HUDEP-2 (cell line): ENCODE data around the gene MCOLN1.
"Not testable (repeated sequence)": the region's sequence is repeated elsewhere in the genome, so short reads cannot be mapped to it uniquely, and the experiment has no call there.

Source experiments
- DNase-seq, 76 experiments: peaks; one replicate each; lab custom pipeline; 2025; ENCODE audit not compliant: unreplicated experiment in 76 of 76; lab: John Stamatoyannopoulos, UW

Gene MCOLN1

DNA sequence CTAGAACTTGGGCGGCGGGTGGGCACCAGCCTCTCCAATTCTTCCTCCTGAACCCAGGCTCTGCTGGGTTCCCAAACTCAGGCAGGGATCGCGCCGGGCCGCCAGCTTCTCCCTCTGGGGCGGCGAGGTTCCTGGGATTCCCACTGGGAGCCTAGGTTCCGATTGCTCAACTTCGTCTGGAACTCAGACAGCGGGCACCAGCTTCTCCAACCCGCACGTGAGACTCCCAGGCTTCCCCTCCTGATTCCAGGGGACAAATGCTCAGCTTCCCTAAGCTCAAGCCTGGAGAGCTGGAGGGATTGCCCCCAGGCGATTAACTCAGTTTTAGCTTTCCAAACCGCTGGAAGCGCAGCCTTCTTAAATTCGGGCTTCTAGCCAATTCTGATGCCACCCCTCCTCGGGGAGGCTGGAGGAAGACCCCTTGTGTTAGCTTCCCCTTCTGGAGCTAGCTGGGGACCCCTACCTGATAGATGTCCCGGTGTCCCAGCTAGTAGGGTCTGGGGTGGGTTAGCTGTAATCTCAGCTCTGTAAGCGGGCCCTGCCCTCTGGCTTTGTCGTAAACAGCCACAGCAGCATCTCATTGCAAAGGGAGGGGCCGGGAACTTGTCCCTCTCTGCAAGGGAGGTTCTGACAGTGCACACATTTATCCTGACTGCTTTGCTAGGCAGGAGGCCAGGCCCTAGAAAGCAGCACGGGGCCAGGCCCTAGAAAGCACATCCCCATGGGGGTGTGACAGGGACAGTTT lies 671 bp downstream of the MCOLN1 start:
- peak in 65 of 76 experiments; percentile 19 to 79 (median 56) for DNase-seq

DNA sequence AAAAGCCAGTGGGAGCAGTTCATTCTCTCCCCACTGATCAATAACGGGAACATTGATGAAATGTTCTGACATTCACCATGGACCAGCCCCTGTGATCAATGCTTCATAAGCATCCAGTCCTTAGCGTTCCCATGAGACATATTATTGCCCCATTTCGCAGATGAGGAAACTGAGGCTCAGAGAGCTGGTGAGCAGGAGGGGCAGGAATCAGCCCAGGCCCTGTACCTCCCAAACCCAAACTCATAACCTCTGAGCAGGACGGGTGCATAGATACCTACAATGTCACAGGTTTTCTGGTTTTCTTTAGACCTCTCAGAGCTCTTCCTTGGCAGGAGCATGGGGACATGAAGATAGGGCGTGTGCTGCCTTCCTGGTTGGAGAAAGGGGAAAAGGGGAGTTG lies 2.1 kb downstream of the MCOLN1 start:
- DNase-seq: no peak

DNA sequence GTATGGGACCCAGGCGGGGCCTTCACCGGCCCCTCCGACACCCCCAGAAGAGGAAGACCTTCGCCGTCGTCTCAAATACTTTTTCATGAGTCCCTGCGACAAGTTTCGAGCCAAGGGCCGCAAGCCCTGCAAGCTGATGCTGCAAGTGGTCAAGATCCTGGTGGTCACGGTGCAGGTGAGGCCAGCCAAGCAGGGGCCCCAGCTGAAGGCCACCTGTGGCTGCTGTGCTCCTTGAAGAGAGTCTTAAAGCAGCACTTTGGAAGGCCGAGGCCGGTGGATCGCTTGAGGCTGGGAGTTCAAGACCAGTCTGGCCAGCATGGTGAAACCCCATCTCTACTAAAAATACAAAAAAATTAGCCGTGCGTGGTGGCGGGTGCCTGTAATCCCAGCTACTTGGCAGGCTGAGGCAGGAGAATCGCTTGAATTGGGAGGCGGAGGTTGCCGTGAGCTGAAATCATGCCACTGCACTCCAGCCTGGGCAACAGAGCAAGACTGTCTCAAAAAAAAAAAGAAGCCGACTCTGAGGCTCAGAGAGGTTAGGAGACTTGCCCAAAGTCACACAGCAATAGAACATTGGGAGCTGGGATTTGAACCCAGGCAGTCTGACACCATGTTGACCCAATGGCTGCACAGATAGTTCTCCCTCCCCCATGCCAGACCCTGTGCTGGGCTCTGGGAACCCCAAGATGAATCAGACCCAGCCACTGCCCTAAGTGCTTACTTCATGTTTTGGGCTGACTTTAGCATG lies 2.7 kb downstream of the MCOLN1 start:
- DNase-seq: no peak

DNA sequence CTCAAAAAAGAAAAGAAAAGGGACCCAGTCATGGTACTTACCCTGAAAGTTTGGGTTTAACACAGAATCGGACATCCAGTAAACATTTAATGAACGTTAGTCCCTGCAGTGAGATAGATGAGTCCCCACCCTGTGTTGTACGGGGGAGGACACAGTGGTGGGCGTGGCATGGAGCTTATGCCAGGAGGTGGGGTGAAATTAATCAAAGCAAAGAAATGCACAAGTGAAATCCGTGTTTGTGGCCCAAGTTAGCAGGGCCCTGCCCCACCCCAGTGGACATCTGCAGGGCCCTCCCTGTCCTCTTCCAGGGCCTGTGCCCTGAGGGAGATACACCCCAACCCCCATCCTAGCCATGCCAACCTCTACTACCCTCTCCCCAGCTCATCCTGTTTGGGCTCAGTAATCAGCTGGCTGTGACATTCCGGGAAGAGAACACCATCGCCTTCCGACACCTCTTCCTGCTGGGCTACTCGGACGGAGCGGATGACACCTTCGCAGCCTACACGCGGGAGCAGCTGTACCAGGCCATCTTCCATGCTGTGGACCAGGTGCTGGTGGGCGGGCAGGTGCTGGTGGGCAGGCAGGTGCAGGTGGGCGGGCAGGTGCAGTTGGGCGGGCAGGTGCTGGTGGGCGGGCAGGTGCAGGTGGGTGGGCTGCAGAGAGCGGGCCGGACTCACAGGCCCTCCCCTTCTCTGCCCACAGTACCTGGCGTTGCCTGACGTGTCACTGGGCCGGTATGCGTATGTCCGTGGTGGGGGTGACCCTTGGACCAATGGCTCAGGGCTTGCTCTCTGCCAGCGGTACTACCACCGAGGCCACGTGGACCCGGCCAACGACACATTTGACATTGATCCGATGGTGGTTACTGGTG lies 3.9 kb downstream of the MCOLN1 start:
- peak in 62 of 76 experiments; percentile 12 to 74 (median 48) for DNase-seq

DNA sequence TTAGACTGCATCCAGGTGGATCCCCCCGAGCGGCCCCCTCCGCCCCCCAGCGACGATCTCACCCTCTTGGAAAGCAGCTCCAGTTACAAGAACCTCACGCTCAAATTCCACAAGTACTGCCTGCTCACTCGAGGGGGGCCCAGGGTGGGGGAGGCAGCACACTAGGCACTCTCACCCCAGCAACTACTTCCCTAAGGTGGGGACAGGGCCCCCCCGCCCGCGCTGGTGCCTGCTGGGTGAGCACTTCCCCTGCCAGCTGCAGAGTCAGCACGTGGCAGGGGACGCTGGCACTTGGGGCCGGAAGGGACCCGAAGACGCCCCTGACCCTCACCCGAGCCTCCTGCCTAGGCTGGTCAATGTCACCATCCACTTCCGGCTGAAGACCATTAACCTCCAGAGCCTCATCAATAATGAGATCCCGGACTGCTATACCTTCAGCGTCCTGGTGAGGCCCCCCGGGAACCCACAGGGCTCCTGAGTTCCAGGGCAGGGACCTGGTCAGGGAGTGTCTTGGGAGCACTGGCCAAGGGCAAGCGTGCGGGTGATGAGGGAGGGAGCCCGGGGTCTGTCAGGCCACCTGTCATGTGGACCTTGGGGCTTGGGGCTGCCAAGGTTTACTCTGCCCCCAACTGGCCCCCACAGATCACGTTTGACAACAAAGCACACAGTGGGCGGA lies 5.2 kb downstream of the MCOLN1 start:
- DNase-seq: no peak

DNA sequence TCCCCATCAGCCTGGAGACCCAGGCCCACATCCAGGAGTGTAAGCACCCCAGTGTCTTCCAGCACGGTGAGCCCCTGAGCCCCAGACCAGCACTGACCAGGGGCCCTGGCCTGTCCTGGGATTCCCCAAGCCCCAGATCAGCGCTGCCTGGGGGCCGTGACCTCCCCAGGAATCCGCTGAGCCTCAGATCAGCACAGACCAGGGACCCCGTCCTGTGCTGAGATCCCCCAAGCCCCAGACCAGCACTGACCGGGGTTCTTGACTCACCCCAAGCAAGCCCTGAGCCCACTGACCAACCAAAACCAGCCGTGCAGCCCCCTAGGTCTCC lies 5.7 kb downstream of the MCOLN1 start:
- no peak for DNase-seq

DNA sequence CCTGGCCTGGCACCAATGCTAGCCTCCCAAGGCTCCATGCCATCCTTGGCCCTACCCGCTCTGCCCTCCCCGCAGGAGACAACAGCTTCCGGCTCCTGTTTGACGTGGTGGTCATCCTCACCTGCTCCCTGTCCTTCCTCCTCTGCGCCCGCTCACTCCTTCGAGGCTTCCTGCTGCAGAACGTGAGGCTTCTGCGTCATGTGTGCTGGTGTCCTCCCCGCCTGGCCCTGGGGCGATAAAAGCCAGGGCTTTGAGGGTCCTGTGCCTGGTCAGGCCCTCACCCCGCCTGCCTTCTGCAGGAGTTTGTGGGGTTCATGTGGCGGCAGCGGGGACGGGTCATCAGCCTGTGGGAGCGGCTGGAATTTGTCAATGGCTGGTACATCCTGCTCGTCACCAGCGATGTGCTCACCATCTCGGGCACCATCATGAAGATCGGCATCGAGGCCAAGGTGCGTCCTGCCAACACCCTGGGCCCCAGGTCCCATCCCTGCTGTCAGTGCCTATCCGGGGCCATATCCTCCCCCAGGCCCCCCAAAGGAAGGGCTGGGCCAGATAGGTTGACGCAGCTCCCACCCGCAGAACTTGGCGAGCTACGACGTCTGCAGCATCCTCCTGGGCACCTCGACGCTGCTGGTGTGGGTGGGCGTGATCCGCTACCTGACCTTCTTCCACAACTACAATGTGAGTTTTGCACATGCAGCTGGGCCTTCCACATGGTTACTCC lies 6.3 kb downstream of the MCOLN1 start:
- no peak for DNase-seq

DNA sequence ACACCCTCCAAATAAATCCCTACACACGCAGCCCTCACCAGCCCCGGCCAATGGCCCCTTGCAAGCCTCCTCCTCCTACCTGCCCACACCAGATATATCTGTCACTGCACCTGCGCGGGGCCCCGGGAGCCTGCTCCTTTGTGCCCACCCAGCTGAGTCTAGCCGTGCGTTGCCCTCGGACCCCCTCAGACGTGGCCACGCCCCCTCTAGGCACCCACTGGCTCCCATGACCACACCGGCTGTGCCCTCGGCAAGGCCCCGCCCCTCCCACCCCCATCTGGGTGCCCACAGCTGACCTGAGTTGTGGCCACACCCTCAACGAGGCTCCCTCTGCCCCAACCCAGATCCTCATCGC lies 6.8 kb downstream of the MCOLN1 start:
- no peak for DNase-seq

DNA sequence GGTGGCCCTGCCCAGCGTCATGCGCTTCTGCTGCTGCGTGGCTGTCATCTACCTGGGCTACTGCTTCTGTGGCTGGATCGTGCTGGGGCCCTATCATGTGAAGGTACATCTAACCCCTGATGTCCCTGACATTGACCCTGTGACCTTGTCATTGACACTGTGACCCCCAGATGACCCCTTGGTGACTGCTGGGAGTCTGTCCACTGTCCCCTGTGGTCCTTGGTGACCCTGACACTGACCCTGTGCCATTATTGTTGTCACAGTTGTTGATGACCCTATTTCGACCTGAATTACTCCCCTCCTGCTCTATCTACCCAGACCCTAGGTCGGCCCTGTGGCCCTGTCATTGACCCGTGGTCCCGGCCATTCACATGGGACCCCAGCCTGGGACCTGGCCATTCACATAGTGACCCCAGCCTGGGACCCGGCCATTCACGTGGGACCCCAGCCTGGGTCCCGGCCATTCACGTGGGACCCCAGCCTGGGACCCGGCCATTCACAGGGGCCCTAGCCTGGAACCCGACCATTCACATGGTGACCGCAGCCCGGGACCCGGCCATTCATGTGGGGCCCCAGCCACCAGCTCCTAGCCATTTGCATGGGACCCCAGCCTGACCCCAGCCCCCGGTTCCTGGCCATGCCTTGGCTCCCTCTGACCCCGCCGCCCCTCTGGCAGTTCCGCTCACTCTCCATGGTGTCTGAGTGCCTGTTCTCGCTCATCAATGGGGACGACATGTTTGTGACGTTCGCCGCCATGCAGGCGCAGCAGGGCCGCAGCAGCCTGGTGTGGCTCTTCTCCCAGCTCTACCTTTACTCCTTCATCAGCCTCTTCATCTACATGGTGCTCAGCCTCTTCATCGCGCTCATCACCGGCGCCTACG lies 7.4 kb downstream of the MCOLN1 start:
- no peak for DNase-seq

DNA sequence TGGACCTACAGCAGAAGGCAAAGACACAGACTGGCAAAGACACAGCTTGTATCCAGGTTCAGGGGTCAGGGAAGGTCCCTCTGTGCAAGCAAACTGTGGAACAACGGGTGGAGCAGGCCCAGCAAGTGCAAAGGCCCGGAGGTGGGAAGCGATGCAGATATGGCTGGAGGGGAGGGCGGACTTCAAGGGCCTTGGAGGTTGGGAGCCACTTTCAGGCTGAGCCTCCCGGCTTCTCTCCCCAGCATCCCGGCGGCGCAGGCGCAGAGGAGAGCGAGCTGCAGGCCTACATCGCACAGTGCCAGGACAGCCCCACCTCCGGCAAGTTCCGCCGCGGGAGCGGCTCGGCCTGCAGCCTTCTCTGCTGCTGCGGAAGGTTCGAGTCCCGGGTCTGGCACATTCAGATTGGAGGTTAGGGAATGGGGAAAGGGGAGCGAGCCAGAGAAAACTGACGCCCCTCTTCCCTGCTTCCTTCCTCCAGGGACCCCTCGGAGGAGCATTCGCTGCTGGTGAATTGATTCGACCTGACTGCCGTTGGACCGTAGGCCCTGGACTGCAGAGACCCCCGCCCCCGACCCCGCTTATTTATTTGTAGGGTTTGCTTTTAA lies 11.0 kb downstream of the MCOLN1 start:
- DNase-seq: no peak

DNA sequence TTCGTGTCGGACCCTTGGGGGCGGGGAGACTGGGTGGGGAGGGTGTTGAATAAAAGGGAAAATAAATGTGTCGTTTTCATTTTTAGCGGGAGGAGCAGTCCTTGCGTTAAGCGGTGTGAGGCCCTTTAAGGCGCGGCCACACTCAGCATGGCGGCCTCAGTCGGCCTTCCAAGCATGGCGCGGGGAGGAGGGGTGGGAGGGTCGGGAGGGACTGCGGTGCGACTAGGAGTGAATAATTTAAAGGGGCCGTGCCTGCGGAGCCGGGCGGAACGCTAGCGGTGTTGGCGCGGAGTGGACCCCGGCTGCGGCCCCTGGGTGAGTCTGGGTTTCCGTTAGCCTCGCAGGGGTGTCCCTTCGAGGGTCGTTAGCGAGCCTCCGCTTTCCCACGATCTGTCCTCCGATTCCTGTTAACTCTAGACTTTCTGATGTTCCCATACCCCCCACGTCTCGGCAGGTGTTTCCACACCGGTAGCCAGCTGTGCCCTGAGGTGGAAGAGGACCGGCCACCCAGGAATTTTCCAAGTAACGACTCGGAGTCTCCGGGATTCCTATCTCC lies 11.6 kb downstream of the MCOLN1 start:
- DNase-seq: peak in 66 of 76 experiments; percentile 19 to 88 (median 69)

DNA sequence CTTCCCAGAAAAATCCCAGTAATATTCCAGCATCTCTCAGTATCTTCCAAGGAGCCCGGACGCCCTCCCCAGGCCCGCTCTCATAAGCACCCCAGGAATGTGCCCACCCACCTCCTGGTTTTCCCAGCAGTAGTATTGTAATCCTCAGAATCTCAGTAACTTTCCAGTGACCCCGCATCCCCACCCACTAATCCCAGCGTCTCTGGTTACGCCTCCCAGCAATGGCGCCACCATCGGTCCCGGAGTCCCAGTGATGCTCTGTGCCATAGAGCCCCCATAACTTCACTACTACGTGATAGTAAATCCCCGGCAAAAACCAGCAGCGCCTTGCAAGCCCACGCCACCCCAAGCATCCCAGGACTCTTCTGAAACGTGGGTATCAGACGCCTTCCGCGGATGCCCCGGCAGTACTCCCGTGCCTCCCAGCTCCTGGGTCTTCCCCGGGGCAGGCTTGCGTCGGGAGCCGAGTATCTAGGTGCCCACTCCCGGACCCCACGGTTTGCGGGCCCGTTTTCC lies 12.2 kb downstream of the MCOLN1 start:
- DNase-seq: peak in 5 of 76 experiments; percentile 14 to 24 (median 18)

DNA sequence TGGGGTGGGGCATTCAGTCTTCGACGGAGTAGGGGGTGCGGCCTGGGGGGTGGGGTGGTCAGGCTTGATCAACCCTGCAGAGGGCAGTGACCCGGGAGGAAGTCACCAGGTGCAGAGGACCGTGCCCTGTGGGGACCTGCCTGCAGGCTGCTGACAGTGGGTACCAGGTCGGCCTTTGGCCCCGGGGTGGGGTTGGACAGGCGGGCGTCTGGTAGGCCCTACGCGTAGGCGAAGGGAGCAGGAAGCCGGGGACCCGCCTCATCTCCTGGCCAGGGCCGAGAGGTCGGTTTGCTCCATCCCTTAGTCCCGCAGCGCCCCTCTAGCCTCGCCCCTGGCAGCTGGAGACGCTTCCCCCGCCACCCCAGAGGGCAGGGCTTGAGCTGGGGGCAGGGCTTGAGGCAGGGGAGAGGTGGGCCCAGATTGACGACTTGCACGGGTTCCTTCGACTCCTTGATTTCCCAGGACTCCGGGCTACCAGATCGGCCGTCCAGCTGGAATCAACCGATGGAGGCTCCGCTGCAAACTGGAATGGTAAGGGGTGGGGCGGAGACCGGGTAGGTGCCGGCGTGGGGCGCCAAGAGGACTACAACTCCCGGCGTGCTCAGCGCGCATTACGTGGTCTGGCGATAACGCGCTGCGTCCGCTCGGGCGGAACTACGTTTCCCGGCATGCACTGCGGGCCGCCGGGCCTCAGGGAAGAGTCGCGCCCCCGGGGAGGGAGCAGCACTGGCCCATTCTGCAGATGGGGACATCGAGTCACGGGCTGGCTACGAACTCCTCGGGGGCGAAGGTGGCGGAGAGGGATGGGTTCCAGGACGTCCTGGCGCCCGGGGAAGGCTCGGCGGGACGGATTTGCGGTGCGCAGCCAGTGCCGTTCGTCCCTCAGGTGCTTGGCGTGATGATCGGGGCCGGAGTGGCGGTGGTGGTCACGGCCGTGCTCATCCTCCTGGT lies 12.9 kb downstream of the MCOLN1 start, which contains the start of gene PNPLA6:
Gene PNPLA6, plus strand, starts transcription at position 671 of the 951 bp plus-strand sequence. Its CDS starts 72 bp downstream, at position 743.
- peak in 74 of 76 experiments; percentile 50 to 98 (median 91) for DNase-seq

DNA sequence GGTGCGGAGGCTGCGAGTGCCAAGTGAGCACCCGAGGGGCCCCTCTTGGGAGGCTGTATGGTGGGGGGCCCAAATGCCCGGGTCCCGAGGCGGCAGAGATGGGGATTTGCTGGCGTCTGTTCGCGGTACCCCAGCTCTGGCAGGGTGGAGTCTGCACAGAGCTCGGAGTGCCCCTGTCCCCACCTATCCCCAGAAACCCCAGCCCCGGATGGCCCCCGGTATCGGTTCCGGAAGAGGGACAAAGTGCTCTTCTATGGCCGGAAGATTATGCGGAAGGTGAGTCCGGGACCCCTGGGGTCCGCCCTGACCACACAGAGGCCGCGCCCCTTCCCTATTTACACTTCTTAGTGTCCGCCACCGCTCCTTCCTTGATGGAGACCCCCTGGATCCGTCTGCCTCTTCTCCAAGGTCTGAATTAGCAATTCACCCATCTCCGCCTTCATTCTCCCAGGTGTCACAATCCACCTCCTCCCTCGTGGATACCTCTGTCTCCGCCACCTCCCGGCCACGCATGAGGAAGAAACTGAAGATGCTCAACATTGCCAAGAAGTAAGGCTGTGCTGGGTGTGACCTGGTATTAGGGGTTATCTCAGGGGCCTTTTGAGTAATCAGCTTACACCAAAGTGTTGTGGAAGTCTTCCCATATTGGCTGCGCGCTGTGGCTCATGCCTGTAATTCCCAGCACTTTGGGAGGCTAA lies 13.7 kb downstream of the MCOLN1 start:
- DNase-seq: peak in 44 of 76 experiments; percentile 6 to 72 (median 34)

DNA sequence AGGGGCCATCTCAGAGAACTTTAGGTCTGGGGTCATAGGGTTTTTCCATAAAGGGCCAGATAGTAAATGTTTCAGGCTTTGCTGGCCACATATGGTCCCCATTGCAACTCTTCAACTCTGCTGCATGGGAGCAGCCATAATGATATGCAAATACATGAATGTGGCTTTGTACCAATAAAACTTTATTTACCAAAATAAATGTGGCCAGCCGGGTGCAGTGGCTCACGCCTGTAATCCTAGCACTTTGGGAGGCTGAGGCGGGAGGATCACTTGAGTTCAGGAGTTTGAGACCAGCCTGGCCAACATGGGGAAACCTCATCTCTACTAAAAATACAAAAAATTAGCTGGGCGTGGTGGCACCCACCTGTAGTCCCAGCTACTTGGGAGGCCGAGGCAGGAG lies 16.6 kb downstream of the MCOLN1 start:
- DNase-seq: not testable (repeated sequence)

DNA sequence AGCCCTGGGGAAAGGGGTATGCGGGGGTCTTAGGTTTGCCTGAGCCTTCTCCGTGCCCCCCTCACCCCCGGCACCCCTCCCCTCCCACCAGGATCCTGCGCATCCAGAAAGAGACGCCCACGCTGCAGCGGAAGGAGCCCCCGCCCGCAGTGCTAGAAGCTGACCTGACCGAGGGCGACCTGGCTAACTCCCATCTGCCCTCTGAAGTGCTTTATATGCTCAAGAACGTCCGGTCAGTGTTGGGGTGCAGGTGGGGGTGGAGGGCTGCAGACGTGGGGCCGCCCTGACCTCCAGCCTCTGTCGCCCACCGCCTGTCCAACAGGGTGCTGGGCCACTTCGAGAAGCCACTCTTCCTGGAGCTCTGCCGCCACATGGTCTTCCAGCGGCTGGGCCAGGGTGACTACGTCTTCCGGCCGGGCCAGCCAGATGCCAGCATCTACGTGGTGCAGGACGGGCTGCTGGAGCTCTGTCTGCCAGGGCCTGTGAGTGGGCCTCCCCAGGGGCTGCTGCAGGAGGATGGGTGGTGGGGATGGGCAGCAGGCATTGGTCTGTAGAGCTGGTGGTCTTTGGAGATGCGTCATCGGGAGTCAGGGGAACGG lies 17.5 kb downstream of the MCOLN1 start:
- no peak for DNase-seq
